A673 (cell line): ENCODE measurements around the gene FXYD3. TPM values are rescaled to one million over a fixed set of nuclear protein-coding genes. Genes with fewer than 3 reads are reported as not detected.

Experiments
- BruUV-seq: library from RNA; stranded (reverse); fragments of 400-500 nt; replicated peaks from 2 replicates; lab custom pipeline; 2021; lab: Mats Ljungman, UMichigan
- CTCF ChIA-PET: fragments of 300-600 bp; sonication (Branson Sonifier 250); formaldehyde crosslinking; loops from one replicate; lab custom pipeline; 2022; ENCODE audit warnings: antibody characterized with exemption; lab: Charles Lee
- POLR2A ChIA-PET: fragments of 300-600 bp; sonication (Branson Sonifier 250); formaldehyde crosslinking; loops from one replicate; lab custom pipeline; 2022; ENCODE audit warnings: antibody characterized with exemption; ENCODE audit not compliant: low non-redundant PET; lab: Charles Lee
- DNase-seq: peaks from one replicate; pipeline ENCODE4 v3.0.0-alpha.2; 2015; ENCODE audit warnings: low spot score
- H3K27ac ChIP-seq: fragments of 200-600 bp; sonication (generic); 2 replicates; pipeline ENCODE4 v1.5.1; 2016; ENCODE audit warnings: mixed run types, low read depth, mild to moderate bottlenecking, mixed read lengths, antibody characterized with exemption, low read length; ENCODE audit not compliant: poor library complexity, severe bottlenecking
- H3K27me3 ChIP-seq: fragments of 200-600 bp; sonication (generic); replicated peaks from 2 replicates; pipeline ENCODE4 v1.6.1; 2017; ENCODE audit warnings: mixed run types, low read depth, mild to moderate bottlenecking, mixed read lengths, antibody characterized with exemption, low read length; ENCODE audit not compliant: insufficient read depth, poor library complexity
- H3K36me3 ChIP-seq: fragments of 200-600 bp; sonication (generic); 2 replicates; pipeline ENCODE4 v1.6.1; 2016; ENCODE audit warnings: mixed run types, mild to moderate bottlenecking, mixed read lengths, antibody characterized with exemption, low read length; ENCODE audit not compliant: insufficient read depth, poor library complexity, severe bottlenecking
- H3K4me1 ChIP-seq: fragments of 200-600 bp; sonication (generic); 2 replicates; pipeline ENCODE4 v1.6.1; 2017; ENCODE audit warnings: mixed run types, mild to moderate bottlenecking, mixed read lengths, antibody characterized with exemption, low read length; ENCODE audit not compliant: insufficient read depth, poor library complexity, severe bottlenecking
- H3K4me3 ChIP-seq: fragments of 200-600 bp; sonication (generic); 2 replicates; pipeline ENCODE4 v1.5.1; 2016; ENCODE audit warnings: low read depth, mixed run types, mild to moderate bottlenecking, mixed read lengths, low read length; ENCODE audit not compliant: poor library complexity, severe bottlenecking
- H3K9me3 ChIP-seq: fragments of 200-600 bp; sonication (generic); 2 replicates; pipeline ENCODE4 v1.6.1; 2016; ENCODE audit warnings: mixed run types, low read depth, mild to moderate bottlenecking, mixed read lengths, antibody characterized with exemption, low read length; ENCODE audit not compliant: poor library complexity, severe bottlenecking
- EZH2 ChIP-seq: fragments of 200-600 bp; sonication (generic); IDR thresholded peaks from 2 replicates; pipeline ENCODE4 v1.6.1; 2017; ENCODE audit warnings: borderline replicate concordance, low read depth, mild to moderate bottlenecking, mixed read lengths, antibody characterized with exemption, low read length; ENCODE audit not compliant: poor library complexity, severe bottlenecking
- intact Hi-C: fragments of 100-400 bp; cut with micrococcal nuclease; formaldehyde crosslinking; loops from one replicate; pipeline ENCODE4 v1.10.0; 2022; ENCODE audit not compliant: unreplicated experiment
- total RNA-seq: library from RNA; stranded (reverse); gene quantifications from 2 replicates; pipeline ENCODE4 v1.2.3, GENCODE V29; 2021
- TF ChIP-seq, protein P1 (sequence below): fragments of 300-800, 200-600 bp; sonication (generic); conservative IDR thresholded peaks from 2 replicates; pipeline ENCODE4 v1.5.1; 2017; ENCODE audit warnings: low read depth, mild to moderate bottlenecking, antibody characterized with exemption, low read length, moderate library complexity, mixed read lengths

Gene FXYD3
- total RNA-seq, 1 experiment from 2014 or later, result not detected

DNA sequence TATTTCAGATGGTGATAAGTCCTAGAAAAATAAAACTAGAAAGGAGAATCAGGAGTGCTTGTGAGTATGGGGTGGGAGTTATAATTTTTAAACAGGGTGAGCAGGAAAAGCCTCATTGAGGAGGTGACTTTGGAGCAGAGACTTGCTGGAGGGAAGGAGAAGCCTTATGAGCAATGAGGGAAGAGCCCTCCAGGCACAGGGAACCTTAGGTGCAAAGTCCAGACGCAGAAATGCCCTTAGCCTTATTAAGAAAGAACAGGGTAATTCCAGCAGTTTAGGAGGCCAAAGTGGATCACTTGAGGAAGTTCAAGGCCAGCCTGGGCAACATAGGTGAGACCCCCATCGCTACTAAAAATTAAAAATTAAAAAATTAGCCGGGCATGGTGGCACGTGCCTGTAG is 21.0 kb upstream of the FXYD3 start:
- H3K36me3 ChIP-seq, result no peaks in the 10 kb centered on the region
- peaks cover 5% of the 10 kb centered on the region for H3K4me1 ChIP-seq
- no peak for DNase-seq
- H3K9me3 ChIP-seq, result no peaks in the 10 kb centered on the region
- intact Hi-C loops, result no loop called here
- H3K4me3 ChIP-seq, result no peak overlapping the region
- H3K27ac ChIP-seq, result no peak overlapping the region
- H3K27me3 ChIP-seq, result no peaks in the 10 kb centered on the region
- POLR2A ChIA-PET, result no interaction called here
- BruUV-seq, result no TSS peak
- TF ChIP-seq EZH2, result no peak
- TF ChIP-seq, protein P1, sequence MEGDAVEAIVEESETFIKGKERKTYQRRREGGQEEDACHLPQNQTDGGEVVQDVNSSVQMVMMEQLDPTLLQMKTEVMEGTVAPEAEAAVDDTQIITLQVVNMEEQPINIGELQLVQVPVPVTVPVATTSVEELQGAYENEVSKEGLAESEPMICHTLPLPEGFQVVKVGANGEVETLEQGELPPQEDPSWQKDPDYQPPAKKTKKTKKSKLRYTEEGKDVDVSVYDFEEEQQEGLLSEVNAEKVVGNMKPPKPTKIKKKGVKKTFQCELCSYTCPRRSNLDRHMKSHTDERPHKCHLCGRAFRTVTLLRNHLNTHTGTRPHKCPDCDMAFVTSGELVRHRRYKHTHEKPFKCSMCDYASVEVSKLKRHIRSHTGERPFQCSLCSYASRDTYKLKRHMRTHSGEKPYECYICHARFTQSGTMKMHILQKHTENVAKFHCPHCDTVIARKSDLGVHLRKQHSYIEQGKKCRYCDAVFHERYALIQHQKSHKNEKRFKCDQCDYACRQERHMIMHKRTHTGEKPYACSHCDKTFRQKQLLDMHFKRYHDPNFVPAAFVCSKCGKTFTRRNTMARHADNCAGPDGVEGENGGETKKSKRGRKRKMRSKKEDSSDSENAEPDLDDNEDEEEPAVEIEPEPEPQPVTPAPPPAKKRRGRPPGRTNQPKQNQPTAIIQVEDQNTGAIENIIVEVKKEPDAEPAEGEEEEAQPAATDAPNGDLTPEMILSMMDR, result no peak
- CTCF ChIA-PET, result no interaction called here

DNA sequence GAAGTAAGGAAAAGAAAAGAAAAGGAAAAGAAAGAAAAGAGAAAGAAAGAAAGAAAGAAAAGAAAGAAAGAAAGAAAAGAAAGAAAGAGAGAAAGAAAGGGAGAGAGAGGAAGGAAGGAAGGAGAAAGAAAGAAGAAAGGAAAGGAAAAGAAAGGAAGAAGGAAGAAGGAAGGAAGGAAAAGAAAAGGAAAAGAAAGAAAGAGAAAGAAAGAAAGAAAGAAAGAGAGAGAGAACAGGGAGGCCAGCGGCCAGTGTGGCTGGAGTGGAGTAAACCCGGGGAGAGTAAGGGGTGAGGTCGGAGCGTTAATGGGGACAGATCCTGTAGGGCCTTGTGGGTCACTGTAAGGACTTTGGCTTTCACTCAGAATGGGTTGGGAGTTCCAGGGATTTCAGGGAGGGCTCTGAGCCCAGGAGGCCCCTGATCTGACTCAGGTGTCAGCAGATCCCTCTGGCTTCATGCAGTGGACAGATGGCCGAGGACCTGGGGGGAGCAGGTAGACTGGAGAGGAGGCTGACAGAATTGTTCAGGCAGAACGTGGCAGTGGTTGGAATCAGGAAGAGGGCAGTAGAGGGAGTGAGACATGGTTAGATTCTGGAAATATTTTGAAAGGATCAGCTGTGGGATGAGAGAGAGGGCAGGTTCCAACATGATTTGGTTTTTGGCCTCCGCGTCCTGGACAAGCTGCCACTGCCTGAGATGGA is 19.8 kb upstream of the FXYD3 start:
- Histone ChIP-seq H3K36me3 (no peaks in the 10 kb centered on the region), H3K4me3 (no peak overlapping the region), H3K27me3 (no peaks in the 10 kb centered on the region), H3K4me1 (peaks cover under 1% of the 10 kb centered on the region), H3K9me3 (no peaks in the 10 kb centered on the region), H3K27ac (no peak overlapping the region)
- BruUV-seq, result no TSS peak
- CTCF ChIA-PET, result no interaction called here
- intact Hi-C loops, result no loop called here
- TF ChIP-seq, protein P1, result no peak
- TF ChIP-seq EZH2, result no peak
- no peak for DNase-seq
- POLR2A ChIA-PET, result no interaction called here

DNA sequence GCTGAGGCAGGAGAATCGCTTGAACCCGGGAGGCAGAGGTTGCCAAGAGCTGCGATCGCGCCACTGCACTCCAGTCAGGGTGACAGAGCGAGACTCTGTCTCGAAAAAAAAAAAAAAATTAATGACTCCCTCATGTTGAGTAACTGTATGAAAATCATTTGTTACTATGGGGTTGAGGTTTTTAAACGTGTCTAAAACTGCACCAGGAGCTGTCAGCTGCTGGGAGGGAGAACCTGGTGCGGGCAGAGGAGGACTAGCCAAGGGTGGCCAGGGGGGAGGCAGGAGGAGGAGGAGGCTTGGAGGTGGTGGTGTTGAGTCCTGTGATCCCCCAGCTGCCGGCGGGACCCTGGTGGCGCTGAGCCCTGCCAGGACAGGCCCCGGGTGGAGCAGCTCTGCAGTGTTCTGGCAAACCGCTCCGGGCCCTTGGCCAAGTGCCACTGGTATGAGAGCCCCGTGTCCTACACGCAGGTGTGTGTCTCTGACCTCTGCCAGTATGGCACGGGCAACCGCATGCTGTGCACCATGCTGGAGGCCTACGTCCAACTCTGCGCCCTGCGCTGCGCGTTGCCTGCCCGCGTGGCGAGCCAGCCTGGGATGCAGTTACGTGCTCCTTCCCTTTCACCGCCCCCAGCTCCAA is 17.1 kb upstream of the FXYD3 start:
- Histone ChIP-seq H3K27ac (no peak overlapping the region), H3K36me3 (no peaks in the 10 kb centered on the region), H3K9me3 (no peaks in the 10 kb centered on the region), H3K27me3 (no peaks in the 10 kb centered on the region), H3K4me3 (no peak overlapping the region), H3K4me1 (no peaks in the 10 kb centered on the region)
- ChIA-PET CTCF (no interaction called here), POLR2A (no interaction called here)
- TF ChIP-seq, protein P1, result no peak
- TF ChIP-seq EZH2, result no peak
- DNase-seq, result no peak
- intact Hi-C loops, result no loop called here
- no TSS peak for BruUV-seq
